ENCODE data around the gene TMED4.
A peak's percentile ranks its signal among the peaks of the same experiment; 100 is the strongest.

Gene TMED4

DNA sequence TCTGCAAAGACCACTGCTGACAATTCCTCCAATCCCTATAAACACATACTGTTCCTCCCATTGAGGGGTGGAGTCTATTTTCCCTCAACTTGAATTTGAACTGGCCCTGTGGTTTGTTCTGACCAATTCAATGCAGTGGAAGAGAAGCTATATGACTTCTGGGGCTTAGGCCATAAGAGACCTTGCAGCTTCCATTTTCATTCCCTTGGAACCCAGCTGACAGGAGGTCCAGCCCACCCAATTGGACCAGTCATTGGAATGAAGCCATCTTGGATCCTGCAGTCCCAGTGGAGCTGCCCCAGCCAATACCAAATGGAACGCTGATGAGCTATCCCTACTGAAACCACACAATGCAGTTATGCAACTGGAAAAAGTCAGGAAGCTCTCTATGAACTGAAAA is 8.9 kb upstream of the TMED4 start:
- H3K4me3 ChIP-seq (ENCODE audit: low read depth in 1 of 5, low read length in 5 of 5): no peak overlapping the region
- no peaks in the 10 kb centered on the region for H3K27me3 ChIP-seq (ENCODE audit: control insufficient read depth in 5 of 5, insufficient read depth in 4 of 5, low read length in 5 of 5)
- no peaks in the 10 kb centered on the region for H3K36me3 ChIP-seq (ENCODE audit: control insufficient read depth in 5 of 5, insufficient read depth in 5 of 5, low read length in 5 of 5)
- no peaks in the 10 kb centered on the region for H3K9me3 ChIP-seq (ENCODE audit: control insufficient read depth in 5 of 5, low read length in 5 of 5)
- no peak overlapping the region for H3K9ac ChIP-seq (ENCODE audit: low read length in 5 of 5)
- H3K4me1 ChIP-seq (ENCODE audit: control insufficient read depth in 5 of 5, insufficient read depth in 5 of 5, low read length in 5 of 5): peaks cover 0 to 2% (median 0%) of the 10 kb centered on the region in 5 donors
- H3K27ac ChIP-seq (ENCODE audit: low read depth, low read length): no peak overlapping the region

DNA sequence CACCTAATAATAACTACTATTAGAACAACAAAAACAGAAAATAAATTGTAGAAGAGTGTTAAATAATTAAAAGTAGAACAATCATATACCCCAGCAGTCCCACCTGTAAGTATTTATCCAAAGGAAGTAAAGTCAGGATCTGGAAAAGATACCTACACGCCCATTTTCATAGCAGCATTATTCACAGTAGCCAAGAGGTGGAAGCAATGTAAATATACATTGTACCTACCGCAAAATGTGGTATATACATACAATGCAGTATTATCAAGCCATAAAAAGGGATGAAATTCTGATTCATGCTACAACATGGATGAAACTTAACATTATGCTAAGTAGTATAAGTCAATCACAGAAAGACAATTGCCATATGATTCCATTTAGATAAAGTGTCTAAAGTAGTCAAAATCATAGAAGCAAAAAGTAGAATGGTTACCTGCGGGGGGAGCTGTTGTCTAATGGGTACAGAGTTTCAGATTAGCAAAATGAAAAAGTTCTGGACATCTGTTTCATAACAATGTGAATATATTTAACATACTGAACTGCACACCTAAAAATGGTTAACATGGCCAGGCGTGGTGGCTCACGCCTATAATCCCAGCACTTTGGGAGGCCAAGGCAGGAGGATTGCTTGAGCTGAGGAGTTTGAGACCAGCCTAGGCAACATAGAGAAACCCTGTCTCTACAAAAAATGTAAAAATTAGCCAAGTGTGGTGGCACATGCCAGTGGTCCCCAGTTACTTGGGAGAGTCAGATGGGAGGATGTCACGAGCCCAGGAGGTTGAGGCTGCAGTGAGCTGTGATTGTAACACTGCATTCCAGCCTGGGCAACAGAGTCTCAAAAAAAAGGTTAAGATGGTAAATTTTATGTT is 6.0 kb upstream of the TMED4 start:
- H3K4me1 ChIP-seq (ENCODE audit: control insufficient read depth in 5 of 5, insufficient read depth in 5 of 5, low read length in 5 of 5): peaks cover 0 to 3% (median under 1%) of the 10 kb centered on the region in 5 donors
- H3K9ac ChIP-seq (ENCODE audit: low read length in 5 of 5): no peak overlapping the region
- no peaks in the 10 kb centered on the region for H3K9me3 ChIP-seq (ENCODE audit: control insufficient read depth in 5 of 5, low read length in 5 of 5)
- H3K27me3 ChIP-seq (ENCODE audit: control insufficient read depth in 5 of 5, insufficient read depth in 4 of 5, low read length in 5 of 5): no peaks in the 10 kb centered on the region
- H3K36me3 ChIP-seq (ENCODE audit: control insufficient read depth in 5 of 5, insufficient read depth in 5 of 5, low read length in 5 of 5): no peaks in the 10 kb centered on the region
- no peak overlapping the region for H3K4me3 ChIP-seq (ENCODE audit: low read depth in 1 of 5, low read length in 5 of 5)
- no peak overlapping the region for H3K27ac ChIP-seq (ENCODE audit: low read depth, low read length)

DNA sequence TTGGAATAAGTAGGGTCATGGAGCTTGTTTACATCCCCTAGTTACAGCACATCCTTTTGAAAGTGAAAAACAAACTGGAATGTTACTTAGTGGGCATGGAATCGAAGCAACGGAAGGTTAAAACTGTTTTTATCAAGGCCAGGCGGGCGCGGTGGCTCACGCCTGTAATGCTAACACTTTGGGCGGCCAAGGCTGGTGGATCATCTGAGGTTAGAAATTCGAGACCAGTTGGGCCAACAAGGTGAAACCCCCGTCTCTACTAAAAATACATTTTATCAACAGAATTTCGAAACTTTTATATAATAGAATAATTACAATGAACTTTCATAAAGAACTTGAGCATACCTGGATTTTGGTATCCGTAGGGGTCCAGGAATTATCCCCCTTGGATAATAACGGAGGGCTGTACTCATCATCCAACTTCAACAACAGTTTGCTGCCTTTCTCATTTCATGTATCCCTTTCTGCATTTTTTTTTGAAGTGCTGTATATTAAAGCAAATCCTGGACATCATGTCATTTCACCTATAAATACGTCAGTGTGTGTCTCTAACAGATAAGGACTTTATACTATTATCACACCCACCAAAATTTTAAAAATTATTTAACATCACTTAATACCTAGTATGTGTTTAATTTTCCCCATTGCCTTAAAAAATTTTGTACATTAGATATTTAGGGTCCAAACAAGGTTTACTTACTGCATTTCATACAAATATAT is 1.3 kb upstream of the TMED4 start:
- Histone ChIP-seq H3K27ac (ENCODE audit: low read depth, low read length) (peak overlapping the region; percentile 97), H3K27me3 (ENCODE audit: control insufficient read depth in 5 of 5, insufficient read depth in 4 of 5, low read length in 5 of 5) (no peaks in the 10 kb centered on the region), H3K9me3 (ENCODE audit: control insufficient read depth in 5 of 5, low read length in 5 of 5) (no peaks in the 10 kb centered on the region), H3K36me3 (ENCODE audit: control insufficient read depth in 5 of 5, insufficient read depth in 5 of 5, low read length in 5 of 5) (peaks cover 5 to 21% (median 17%) of the 10 kb centered on the region in 5 donors), H3K4me1 (ENCODE audit: control insufficient read depth in 5 of 5, insufficient read depth in 5 of 5, low read length in 5 of 5) (peaks cover 4 to 24% (median 22%) of the 10 kb centered on the region in 5 donors), H3K9ac (ENCODE audit: low read length in 5 of 5) (peak overlapping the region in 4 of 5 donors; percentile 92 to 98 (median 96)), H3K4me3 (ENCODE audit: low read depth in 1 of 5, low read length in 5 of 5) (peak overlapping the region; percentile 70 to 94 (median 85))

DNA sequence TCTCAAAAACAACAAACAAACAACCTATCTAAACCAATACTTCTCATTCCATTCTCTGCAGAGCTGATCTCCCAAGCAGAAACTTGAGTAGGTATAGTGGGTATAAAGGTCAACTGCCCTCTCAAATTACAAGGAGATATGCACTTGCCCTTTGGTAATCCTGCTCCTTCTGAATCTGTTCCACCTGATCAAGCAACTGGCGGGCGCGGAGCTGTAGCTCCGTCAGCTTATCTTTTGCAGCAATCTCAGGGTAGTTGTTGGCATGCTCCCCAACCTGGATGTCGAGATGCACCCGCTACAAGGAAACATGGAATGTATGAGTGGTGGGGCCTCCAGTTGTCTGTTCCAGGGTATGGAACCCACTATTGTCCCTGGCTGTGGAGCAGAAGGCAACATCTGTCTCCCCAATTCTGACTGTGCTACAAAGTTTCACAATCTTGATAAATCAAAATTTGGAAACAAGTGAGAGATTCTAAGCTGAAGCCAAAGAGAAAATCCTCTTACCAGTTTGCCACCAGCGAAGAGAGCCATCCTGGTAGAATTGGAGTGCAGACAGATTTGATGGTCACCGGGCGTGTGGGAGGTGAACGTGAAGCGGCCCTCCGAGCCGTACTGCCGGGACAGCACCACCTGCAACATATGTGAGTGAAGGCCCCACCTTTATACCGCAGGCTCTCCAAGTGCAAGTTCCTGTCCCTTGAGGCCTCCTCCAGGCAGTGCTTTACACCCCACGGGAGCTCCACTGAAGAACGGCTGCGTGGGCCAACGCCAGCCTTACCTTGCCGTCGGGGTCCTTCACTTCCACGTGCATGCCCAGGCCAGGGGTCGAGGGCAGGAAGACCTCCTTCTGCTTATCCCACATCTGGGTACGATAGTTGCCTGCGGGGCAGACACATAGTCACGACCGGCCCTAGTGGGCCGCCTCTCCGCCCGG is 819 bp downstream of the TMED4 start:
- Histone ChIP-seq H3K4me1 (ENCODE audit: control insufficient read depth in 5 of 5, insufficient read depth in 5 of 5, low read length in 5 of 5) (peaks cover 4 to 26% (median 22%) of the 10 kb centered on the region in 5 donors), H3K27me3 (ENCODE audit: control insufficient read depth in 5 of 5, insufficient read depth in 4 of 5, low read length in 5 of 5) (no peaks in the 10 kb centered on the region), H3K36me3 (ENCODE audit: control insufficient read depth in 5 of 5, insufficient read depth in 5 of 5, low read length in 5 of 5) (peaks cover 5 to 26% (median 24%) of the 10 kb centered on the region in 5 donors), H3K9me3 (ENCODE audit: control insufficient read depth in 5 of 5, low read length in 5 of 5) (no peaks in the 10 kb centered on the region), H3K27ac (ENCODE audit: low read depth, low read length) (peak overlapping the region; percentile 78), H3K9ac (ENCODE audit: low read length in 5 of 5) (peak overlapping the region; percentile 86 to 98 (median 89)), H3K4me3 (ENCODE audit: low read depth in 1 of 5, low read length in 5 of 5) (peak overlapping the region; percentile 81 to 94 (median 85))

DNA sequence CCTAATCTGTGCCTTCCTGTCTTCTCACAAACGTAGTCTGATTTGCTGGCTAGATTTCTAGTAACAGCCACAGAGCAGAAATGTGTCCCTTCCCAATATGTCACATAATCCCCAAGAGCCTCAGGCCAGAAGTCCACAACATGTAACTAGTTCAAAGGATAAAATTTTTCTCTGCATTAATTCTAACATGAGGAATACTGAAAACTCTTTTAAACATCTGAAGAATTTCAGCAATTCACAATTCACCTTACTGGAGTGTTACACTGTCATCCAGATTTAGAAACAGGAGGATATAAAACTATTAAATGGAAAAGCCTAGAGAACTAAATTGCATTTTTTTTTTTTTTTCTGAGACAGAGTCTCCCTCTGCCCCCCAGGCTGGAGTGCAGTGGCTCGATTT is 5.8 kb downstream of the TMED4 start:
- H3K9me3 ChIP-seq (ENCODE audit: control insufficient read depth in 5 of 5, low read length in 5 of 5): no peaks in the 10 kb centered on the region
- no peak overlapping the region for H3K27ac ChIP-seq (ENCODE audit: low read depth, low read length)
- H3K9ac ChIP-seq (ENCODE audit: low read length in 5 of 5): peak overlapping the region in 1 of 5 donors; percentile 47
- peaks cover 12 to 49% (median 43%) of the 10 kb centered on the region in 5 donors for H3K36me3 ChIP-seq (ENCODE audit: control insufficient read depth in 5 of 5, insufficient read depth in 5 of 5, low read length in 5 of 5)
- H3K4me1 ChIP-seq (ENCODE audit: control insufficient read depth in 5 of 5, insufficient read depth in 5 of 5, low read length in 5 of 5): peaks cover 16 to 41% (median 34%) of the 10 kb centered on the region in 5 donors
- H3K27me3 ChIP-seq (ENCODE audit: control insufficient read depth in 5 of 5, insufficient read depth in 4 of 5, low read length in 5 of 5): no peaks in the 10 kb centered on the region
- no peak overlapping the region for H3K4me3 ChIP-seq (ENCODE audit: low read depth in 1 of 5, low read length in 5 of 5)

DNA sequence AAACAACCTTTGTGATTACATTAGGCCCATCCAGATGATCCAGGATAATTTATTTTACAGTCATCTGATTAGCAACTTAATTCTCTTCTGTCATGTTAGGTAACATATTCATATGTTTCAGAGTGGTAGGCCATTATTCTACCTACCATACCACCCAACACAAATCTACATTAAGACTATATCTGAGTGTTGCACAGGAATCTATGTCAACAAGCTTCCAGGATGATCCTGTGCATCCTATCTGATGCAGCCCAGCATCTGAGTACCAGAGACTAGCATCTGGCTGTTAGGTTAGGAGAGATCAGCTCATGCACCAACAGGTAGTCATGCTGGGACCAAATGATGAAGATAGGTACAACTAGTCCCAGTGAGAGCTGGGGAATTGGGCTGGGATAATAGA is 7.0 kb downstream of the TMED4 start:
- Histone ChIP-seq H3K4me1 (ENCODE audit: control insufficient read depth in 5 of 5, insufficient read depth in 5 of 5, low read length in 5 of 5) (peaks cover 12 to 30% (median 25%) of the 10 kb centered on the region in 5 donors), H3K4me3 (ENCODE audit: low read depth in 1 of 5, low read length in 5 of 5) (no peak overlapping the region), H3K36me3 (ENCODE audit: control insufficient read depth in 5 of 5, insufficient read depth in 5 of 5, low read length in 5 of 5) (peaks cover 12 to 56% (median 51%) of the 10 kb centered on the region in 5 donors)

DNA sequence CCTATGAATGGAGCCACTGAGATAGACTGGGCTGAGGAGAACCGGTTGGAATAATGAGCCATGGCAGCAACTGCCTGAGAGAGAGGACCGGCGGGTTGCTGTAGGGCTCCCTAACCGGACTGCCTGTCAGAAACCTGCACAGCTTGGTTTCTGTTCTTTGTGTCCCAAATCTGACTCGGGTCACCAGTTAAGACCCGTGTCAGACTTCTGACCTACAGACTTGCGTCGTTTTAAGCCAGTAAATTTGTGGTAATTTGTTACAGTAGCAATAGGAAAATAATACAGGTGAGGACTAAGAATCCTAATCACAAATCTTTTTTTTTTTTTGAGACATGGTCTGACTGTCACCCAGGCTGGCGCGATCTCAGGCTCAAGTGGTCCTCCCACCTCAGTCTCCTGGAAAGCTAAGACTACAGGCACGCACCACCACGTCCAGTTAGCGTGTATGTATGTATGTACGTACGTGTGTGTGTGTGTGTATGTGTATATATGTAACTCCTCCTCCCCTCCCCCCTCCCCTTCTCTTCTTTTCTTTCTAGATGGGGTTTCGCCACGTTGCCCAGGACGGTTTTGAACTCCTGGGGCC is 7.7 kb downstream of the TMED4 start:
- Histone ChIP-seq H3K36me3 (ENCODE audit: control insufficient read depth in 5 of 5, insufficient read depth in 5 of 5, low read length in 5 of 5) (peaks cover 7 to 59% (median 51%) of the 10 kb centered on the region in 5 donors), H3K4me1 (ENCODE audit: control insufficient read depth in 5 of 5, insufficient read depth in 5 of 5, low read length in 5 of 5) (peaks cover 12 to 31% (median 25%) of the 10 kb centered on the region in 5 donors)

More for the DNA sequence above, 7.0 kb downstream of the TMED4 start:
- Histone ChIP-seq H3K9ac (ENCODE audit: low read length in 5 of 5) (peak overlapping the region in 2 of 5 donors; percentile 88 to 93), H3K27me3 (ENCODE audit: control insufficient read depth in 5 of 5, insufficient read depth in 4 of 5, low read length in 5 of 5) (no peaks in the 10 kb centered on the region), H3K9me3 (ENCODE audit: control insufficient read depth in 5 of 5, low read length in 5 of 5) (no peaks in the 10 kb centered on the region), H3K27ac (ENCODE audit: low read depth, low read length) (no peak overlapping the region)

DNA sequence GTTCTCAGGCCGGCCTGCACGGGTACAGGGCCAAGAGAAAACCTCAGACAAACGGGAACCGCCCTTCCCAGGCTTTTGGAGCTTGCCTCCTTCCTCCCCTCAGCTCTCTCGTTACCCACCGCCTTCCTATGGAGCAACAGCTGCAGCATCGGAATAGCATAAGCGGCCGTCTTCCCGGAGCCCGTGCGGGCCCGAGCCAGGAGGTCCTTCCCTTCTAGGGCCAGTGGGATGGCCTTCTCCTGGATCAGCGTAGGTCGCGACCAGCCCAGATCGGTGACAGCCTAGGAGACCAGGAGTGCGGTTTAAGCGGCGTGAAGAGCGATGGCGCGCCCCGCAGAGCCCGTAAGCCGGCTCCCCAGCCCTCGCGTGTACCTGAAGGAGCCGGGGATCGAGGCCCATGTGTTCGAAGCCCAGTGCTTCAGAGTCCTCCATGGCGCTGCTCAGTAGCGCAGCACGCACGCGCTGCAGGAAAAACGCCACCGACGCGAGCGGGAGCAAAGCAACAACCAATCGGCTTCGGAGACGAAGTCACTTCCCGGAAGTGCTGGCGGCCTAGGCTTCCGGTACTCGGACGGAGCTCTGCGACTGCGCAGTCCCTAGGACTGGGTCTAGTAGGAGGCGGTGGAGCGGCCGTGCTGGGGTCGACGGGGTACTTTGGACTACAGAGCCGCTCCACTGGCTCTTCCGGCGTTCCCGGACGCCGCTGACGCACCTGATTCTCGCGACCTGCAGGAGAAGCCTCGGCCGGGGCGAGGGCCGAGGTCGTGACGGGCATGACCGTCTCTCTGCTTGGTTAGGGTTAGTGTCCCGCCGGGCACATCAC is 8.4 kb downstream of the TMED4 start, which contains the start of gene DDX56:
DDX56 (minus strand) TSS at position 445 of the 823 bp plus-strand sequence; CDS start at position 432, 13 bp downstream.
- Histone ChIP-seq H3K9me3 (ENCODE audit: control insufficient read depth in 5 of 5, low read length in 5 of 5) (no peaks in the 10 kb centered on the region), H3K27ac (ENCODE audit: low read depth, low read length) (peak within 1 kb of the TSS; percentile 88), H3K4me1 (ENCODE audit: control insufficient read depth in 5 of 5, insufficient read depth in 5 of 5, low read length in 5 of 5) (peaks cover 12 to 38% (median 26%) of the 10 kb centered on the region in 5 donors), H3K9ac (ENCODE audit: low read length in 5 of 5) (peak within 1 kb of the TSS; percentile 88 to 93 (median 93)), H3K4me3 (ENCODE audit: low read depth in 1 of 5, low read length in 5 of 5) (peak within 1 kb of the TSS; percentile 69 to 97 (median 82)), H3K36me3 (ENCODE audit: control insufficient read depth in 5 of 5, insufficient read depth in 5 of 5, low read length in 5 of 5) (peaks cover 7 to 59% (median 51%) of the 10 kb centered on the region in 5 donors), H3K27me3 (ENCODE audit: control insufficient read depth in 5 of 5, insufficient read depth in 4 of 5, low read length in 5 of 5) (no peaks in the 10 kb centered on the region)

More for the DNA sequence above, 7.7 kb downstream of the TMED4 start:
- no peaks in the 10 kb centered on the region for H3K27me3 ChIP-seq (ENCODE audit: control insufficient read depth in 5 of 5, insufficient read depth in 4 of 5, low read length in 5 of 5)
- peak overlapping the region; percentile 69 to 96 (median 82) for H3K4me3 ChIP-seq (ENCODE audit: low read depth in 1 of 5, low read length in 5 of 5)
- H3K27ac ChIP-seq (ENCODE audit: low read depth, low read length): peak overlapping the region; percentile 88
- H3K9me3 ChIP-seq (ENCODE audit: control insufficient read depth in 5 of 5, low read length in 5 of 5): no peaks in the 10 kb centered on the region
- H3K9ac ChIP-seq (ENCODE audit: low read length in 5 of 5): peak overlapping the region; percentile 82 to 93 (median 92)
